UCSD-AML1 (cell line): ENCODE results near the gene COPS2.
"Not testable (repeated sequence)": the region's sequence is repeated elsewhere in the genome, so short reads cannot be mapped to it uniquely, and the experiment has no call there.

Experiments used
- DNase-seq: peaks from one replicate; lab custom pipeline; 2025; ENCODE audit not compliant: unreplicated experiment; lab: John Stamatoyannopoulos, UW

Gene COPS2

GRCh38 chr15:49110158-49110944 lies 45.0 kb downstream of the COPS2 start:
- no peak for DNase-seq

GRCh38 chr15:49103002-49103401 lies 52.4 kb downstream of the COPS2 start:
- no peak for DNase-seq

- no peak for DNase-seq
These were observed 53.9 kb downstream of the COPS2 start for GRCh38 chr15:49101536-49101935.

GRCh38 chr15:49096090-49096750 lies 59.2 kb downstream of the COPS2 start:
- DNase-seq, result no peak

- DNase-seq, result no peak
These were observed 60.5 kb downstream of the COPS2 start for GRCh38 chr15:49094923-49095322.

- no peak for DNase-seq
These were observed 61.9 kb downstream of the COPS2 start for GRCh38 chr15:49093252-49094105.

- DNase-seq, result no peak
These were observed 66.4 kb downstream of the COPS2 start for GRCh38 chr15:49088996-49089395.

GRCh38 chr15:49085696-49086459 lies 69.5 kb downstream of the COPS2 start:
- DNase-seq, result no peak

GRCh38 chr15:49084285-49084570 lies 71.2 kb downstream of the COPS2 start:
- no peak for DNase-seq

- no peak for DNase-seq
These were observed 71.8 kb downstream of the COPS2 start for GRCh38 chr15:49083401-49084284.

- no peak for DNase-seq
These were observed 72.4 kb downstream of the COPS2 start for GRCh38 chr15:49082960-49083359.

- no peak for DNase-seq
These were observed 75.9 kb downstream of the COPS2 start for GRCh38 chr15:49079340-49080039.

- DNase-seq, result no peak
These were observed 79.5 kb downstream of the COPS2 start for GRCh38 chr15:49075881-49076280.

GRCh38 chr15:49074589-49075287 lies 80.7 kb downstream of the COPS2 start:
- DNase-seq, result not testable (repeated sequence)
